Measurements from ENCODE around the gene CACNA1A.

DNA sequence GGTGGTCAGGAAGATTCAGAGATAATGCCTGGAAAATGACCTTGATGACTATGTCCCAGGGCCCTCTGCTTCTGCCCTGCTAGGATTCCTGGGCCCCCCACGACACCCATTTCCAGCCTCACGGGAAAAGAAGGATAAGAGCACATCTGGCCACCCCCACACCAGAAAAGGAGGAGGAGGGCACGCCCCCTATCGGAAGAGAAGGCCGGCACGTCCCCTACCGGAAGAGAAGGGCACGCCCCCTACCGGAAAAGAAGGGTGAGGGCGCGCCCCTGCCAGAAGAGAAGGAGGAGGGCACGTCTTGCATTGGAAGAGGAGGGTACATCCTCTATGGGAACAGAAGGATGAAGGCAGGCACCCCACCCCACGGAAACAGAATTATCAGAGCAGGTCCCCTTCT, 271.8 kb downstream of the CACNA1A start:
- TF ChIP-seq, protein P1, sequence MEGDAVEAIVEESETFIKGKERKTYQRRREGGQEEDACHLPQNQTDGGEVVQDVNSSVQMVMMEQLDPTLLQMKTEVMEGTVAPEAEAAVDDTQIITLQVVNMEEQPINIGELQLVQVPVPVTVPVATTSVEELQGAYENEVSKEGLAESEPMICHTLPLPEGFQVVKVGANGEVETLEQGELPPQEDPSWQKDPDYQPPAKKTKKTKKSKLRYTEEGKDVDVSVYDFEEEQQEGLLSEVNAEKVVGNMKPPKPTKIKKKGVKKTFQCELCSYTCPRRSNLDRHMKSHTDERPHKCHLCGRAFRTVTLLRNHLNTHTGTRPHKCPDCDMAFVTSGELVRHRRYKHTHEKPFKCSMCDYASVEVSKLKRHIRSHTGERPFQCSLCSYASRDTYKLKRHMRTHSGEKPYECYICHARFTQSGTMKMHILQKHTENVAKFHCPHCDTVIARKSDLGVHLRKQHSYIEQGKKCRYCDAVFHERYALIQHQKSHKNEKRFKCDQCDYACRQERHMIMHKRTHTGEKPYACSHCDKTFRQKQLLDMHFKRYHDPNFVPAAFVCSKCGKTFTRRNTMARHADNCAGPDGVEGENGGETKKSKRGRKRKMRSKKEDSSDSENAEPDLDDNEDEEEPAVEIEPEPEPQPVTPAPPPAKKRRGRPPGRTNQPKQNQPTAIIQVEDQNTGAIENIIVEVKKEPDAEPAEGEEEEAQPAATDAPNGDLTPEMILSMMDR (IDR thresholded peaks at IDR 0.05), result peak in 5 of 6 experiments; percentile 19 to 63 (median 50)
- TF ChIP-seq POLR2A (IDR thresholded peaks at IDR 0.05), result no peak

Data from esophagus squamous epithelium (tissue), 4 donors.